ENCODE measurements around the gene RNF25. TPM values are rescaled to one million over a fixed set of nuclear protein-coding genes. Genes with fewer than 3 reads are reported as not detected.

Gene RNF25
- total and polyA plus RNA-seq, 5 donors from 2014 or later: 19.5 to 25.6 (median 20.0) TPM

DNA sequence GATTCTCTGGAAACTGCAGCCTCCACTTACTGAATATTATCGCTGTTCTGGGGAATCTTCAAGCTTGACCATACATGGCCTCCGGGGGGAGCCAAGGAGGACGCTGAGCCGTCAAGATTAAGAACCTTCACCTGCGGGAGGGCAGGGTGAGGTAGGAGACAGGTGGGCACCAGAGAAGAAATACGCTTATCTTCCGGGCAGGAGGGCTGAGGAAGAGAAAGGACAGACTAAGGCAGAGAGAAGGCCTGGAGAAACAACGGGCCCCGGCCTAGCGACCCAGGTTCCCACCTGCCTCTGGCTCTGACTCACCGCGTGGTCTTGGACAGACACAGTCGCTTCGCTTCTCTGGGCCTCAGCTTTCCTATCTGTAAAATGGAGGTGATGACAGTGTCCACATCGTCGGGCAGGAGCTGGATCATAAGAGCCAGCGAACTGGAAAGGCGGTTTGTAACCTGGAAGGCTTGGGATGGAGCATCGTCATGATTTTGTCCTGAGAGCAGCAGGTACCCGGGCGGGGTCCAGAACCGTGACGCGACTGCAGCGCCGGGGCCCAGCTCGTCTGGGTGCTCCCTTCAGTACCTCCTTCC is 13.0 kb downstream of the RNF25 start:
- H3K4me3 Mint-ChIP-seq: peak overlapping the region; percentile 95 to 99 (median 97)
- peaks cover 17 to 47% (median 32%) of the 10 kb centered on the region in 4 donors for H3K4me1 Mint-ChIP-seq
- Histone ChIP-seq H3K27me3 (ENCODE audit: control insufficient read depth, insufficient read depth, low read length) (no peaks in the 10 kb centered on the region), H3K36me3 (ENCODE audit: control insufficient read depth, insufficient read depth, low read length) (peaks cover 44% of the 10 kb centered on the region), H3K4me3 (ENCODE audit: low read depth, low read length) (peak overlapping the region; percentile 89), H3K9me3 (ENCODE audit: control insufficient read depth in 2 of 2, low read length in 2 of 2) (no peaks in the 10 kb centered on the region), H3K27ac (ENCODE audit: insufficient read depth, low read length, poor library complexity, severe bottlenecking) (peak overlapping the region; percentile 77), H3K4me1 (ENCODE audit: control insufficient read depth, insufficient read depth, low read length, poor library complexity, severe bottlenecking) (peaks cover 17% of the 10 kb centered on the region)
- DNase-seq: peak in 2 of 3 donors; percentile 24 to 72
- peak; percentile 12 to 19 for ATAC-seq (ENCODE audit: low read depth in 2 of 2)
- H3K27ac Mint-ChIP-seq: peak overlapping the region; percentile 75 to 99 (median 95)
- no peaks in the 10 kb centered on the region for H3K9me3 Mint-ChIP-seq
- peaks cover 37% of the 10 kb centered on the region for H3K36me3 Mint-ChIP-seq
- no peaks in the 10 kb centered on the region for H3K27me3 Mint-ChIP-seq

DNA sequence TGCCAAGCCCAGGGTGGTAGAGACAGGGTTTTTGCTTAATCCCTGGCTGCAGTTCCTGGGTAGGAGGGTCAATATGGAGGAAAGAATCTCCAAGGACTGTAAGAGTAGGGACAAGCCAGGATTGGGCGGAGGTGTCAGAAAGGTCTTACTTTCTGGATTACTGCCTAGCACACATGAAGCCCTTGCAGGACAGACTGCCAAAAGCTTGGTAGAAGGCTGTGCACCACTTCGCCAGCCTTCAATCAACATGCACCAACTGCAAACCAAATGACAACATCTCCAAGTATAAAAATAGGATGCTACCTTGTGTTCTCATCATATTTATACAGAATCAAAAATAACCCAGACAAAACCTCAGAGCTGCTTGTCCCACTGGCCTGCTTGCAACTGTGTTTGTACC is 16.1 kb downstream of the RNF25 start:
- H3K9me3 ChIP-seq (ENCODE audit: control insufficient read depth in 2 of 2, low read length in 2 of 2): no peaks in the 10 kb centered on the region
- ATAC-seq (ENCODE audit: low read depth in 2 of 2): no peak
- no peaks in the 10 kb centered on the region for H3K9me3 Mint-ChIP-seq
- no peak for DNase-seq
- H3K4me1 Mint-ChIP-seq: peaks cover 17 to 47% (median 32%) of the 10 kb centered on the region in 4 donors
- H3K27me3 ChIP-seq (ENCODE audit: control insufficient read depth, insufficient read depth, low read length): no peaks in the 10 kb centered on the region
- peaks cover 33% of the 10 kb centered on the region for H3K36me3 Mint-ChIP-seq
- peaks cover 17% of the 10 kb centered on the region for H3K4me1 ChIP-seq (ENCODE audit: control insufficient read depth, insufficient read depth, low read length, poor library complexity, severe bottlenecking)
- no peak overlapping the region for H3K4me3 ChIP-seq (ENCODE audit: low read depth, low read length)
- no peak overlapping the region for H3K4me3 Mint-ChIP-seq
- no peak overlapping the region for H3K27ac ChIP-seq (ENCODE audit: insufficient read depth, low read length, poor library complexity, severe bottlenecking)
- H3K36me3 ChIP-seq (ENCODE audit: control insufficient read depth, insufficient read depth, low read length): peaks cover 46% of the 10 kb centered on the region
- no peaks in the 10 kb centered on the region for H3K27me3 Mint-ChIP-seq
- peak overlapping the region in 1 of 3 donors; percentile 26 for H3K27ac Mint-ChIP-seq

DNA sequence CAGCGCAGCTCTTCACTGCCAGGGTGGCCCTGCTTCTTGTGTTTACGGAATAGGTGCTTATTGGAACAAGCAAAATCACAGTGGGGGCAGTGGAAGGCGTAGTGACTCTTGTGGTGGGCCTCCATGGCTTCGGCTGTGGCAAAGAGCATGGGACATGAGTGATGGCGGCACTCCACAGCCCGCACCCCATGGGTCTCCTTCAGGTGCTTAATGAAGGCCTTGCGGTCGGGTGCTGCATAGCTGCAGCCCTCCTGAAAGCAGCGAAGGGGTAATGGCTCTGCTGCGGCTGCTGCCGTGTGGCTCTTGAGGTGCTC is 23.1 kb downstream of the RNF25 start:
- ATAC-seq (ENCODE audit: low read depth in 2 of 2): peak in 1 of 2 donors; percentile 14
- no peak for DNase-seq
- peak overlapping the region in 1 of 4 donors; percentile 17 for H3K4me3 Mint-ChIP-seq
- no peaks in the 10 kb centered on the region for H3K27me3 Mint-ChIP-seq
- H3K4me3 ChIP-seq (ENCODE audit: low read depth, low read length): no peak overlapping the region
- H3K9me3 Mint-ChIP-seq: no peaks in the 10 kb centered on the region
- no peaks in the 10 kb centered on the region for H3K27me3 ChIP-seq (ENCODE audit: control insufficient read depth, insufficient read depth, low read length)
- no peaks in the 10 kb centered on the region for H3K4me1 ChIP-seq (ENCODE audit: control insufficient read depth, insufficient read depth, low read length, poor library complexity, severe bottlenecking)
- H3K27ac Mint-ChIP-seq: no peak overlapping the region
- H3K4me1 Mint-ChIP-seq: peaks cover 7 to 19% (median 13%) of the 10 kb centered on the region in 4 donors
- H3K36me3 ChIP-seq (ENCODE audit: control insufficient read depth, insufficient read depth, low read length): peaks cover 81% of the 10 kb centered on the region
- no peaks in the 10 kb centered on the region for H3K9me3 ChIP-seq (ENCODE audit: control insufficient read depth in 2 of 2, low read length in 2 of 2)
- peaks cover 47% of the 10 kb centered on the region for H3K36me3 Mint-ChIP-seq
- H3K27ac ChIP-seq (ENCODE audit: insufficient read depth, low read length, poor library complexity, severe bottlenecking): no peak overlapping the region

DNA sequence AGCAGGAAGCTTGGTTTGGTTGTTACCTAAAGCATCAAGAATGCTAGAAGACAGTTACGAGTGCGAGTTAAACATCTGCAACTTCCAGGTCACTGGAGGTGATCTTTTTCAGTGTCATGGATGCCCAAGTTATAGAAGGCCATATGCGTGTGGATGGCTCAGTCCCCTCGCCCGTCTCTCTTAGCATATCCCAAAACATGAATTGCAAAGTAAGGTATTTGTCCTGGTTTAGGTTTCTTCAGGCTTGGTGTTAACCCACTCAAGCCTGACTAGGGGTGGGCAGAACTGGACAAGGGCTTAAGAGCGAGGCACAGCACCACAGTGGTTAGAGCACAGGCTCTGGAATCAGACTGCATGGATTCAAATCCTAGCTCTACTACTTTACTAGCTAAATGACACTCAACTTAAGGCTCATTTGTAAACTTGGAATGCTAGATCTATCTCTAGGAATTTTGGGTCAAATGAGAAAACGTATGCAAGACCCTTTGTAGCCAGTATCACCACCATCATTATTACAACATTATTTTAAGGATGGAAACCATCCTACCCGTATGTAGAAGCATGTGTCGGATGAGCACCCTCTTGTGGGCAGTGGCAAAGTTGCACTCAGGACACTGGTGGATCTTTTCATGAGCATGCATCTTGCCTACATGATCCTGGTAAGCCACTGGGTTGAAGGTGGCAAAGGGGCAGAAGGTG is 23.6 kb downstream of the RNF25 start:
- Histone ChIP-seq H3K4me1 (ENCODE audit: control insufficient read depth, insufficient read depth, low read length, poor library complexity, severe bottlenecking) (no peaks in the 10 kb centered on the region), H3K9me3 (ENCODE audit: control insufficient read depth in 2 of 2, low read length in 2 of 2) (no peaks in the 10 kb centered on the region), H3K4me3 (ENCODE audit: low read depth, low read length) (no peak overlapping the region), H3K36me3 (ENCODE audit: control insufficient read depth, insufficient read depth, low read length) (peaks cover 82% of the 10 kb centered on the region), H3K27me3 (ENCODE audit: control insufficient read depth, insufficient read depth, low read length) (no peaks in the 10 kb centered on the region), H3K27ac (ENCODE audit: insufficient read depth, low read length, poor library complexity, severe bottlenecking) (no peak overlapping the region)
- ATAC-seq (ENCODE audit: low read depth in 2 of 2) (peak; percentile 61 to 62), DNase-seq (peak; percentile 19 to 75 (median 56))
- Mint-ChIP-seq H3K27me3 (no peaks in the 10 kb centered on the region), H3K9me3 (no peaks in the 10 kb centered on the region), H3K36me3 (peaks cover 47% of the 10 kb centered on the region), H3K27ac (peak overlapping the region in 2 of 3 donors; percentile 44 to 59), H3K4me3 (peak overlapping the region in 2 of 4 donors; percentile 17 to 64), H3K4me1 (peaks cover 7 to 19% (median 13%) of the 10 kb centered on the region in 4 donors)

DNA sequence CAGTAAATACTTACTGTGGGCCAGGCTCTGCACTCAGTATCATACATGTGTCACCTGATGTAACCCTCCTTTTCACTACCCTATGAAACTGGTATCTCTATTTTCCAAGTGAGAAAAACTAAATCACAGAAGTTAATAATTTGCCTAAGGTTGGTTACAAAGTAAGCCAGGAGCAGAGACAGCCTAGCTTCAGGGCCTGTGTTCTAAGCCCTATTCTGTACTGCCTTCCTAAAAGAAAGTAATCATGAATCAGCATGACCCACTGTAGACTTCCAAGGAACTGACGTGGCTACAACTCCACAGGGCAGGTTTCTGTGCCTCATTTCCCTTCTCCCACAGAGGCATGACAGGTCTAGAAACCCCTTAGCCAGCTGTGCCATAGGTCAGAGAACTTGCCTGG is 26.7 kb downstream of the RNF25 start:
- H3K27ac Mint-ChIP-seq: peak overlapping the region in 1 of 3 donors; percentile 63
- H3K27me3 Mint-ChIP-seq: no peaks in the 10 kb centered on the region
- Histone ChIP-seq H3K4me3 (ENCODE audit: low read depth, low read length) (no peak overlapping the region), H3K9me3 (ENCODE audit: control insufficient read depth in 2 of 2, low read length in 2 of 2) (no peaks in the 10 kb centered on the region), H3K27me3 (ENCODE audit: control insufficient read depth, insufficient read depth, low read length) (no peaks in the 10 kb centered on the region), H3K36me3 (ENCODE audit: control insufficient read depth, insufficient read depth, low read length) (peaks cover 83% of the 10 kb centered on the region), H3K27ac (ENCODE audit: insufficient read depth, low read length, poor library complexity, severe bottlenecking) (no peak overlapping the region), H3K4me1 (ENCODE audit: control insufficient read depth, insufficient read depth, low read length, poor library complexity, severe bottlenecking) (no peaks in the 10 kb centered on the region)
- peaks cover 34% of the 10 kb centered on the region for H3K36me3 Mint-ChIP-seq
- H3K4me1 Mint-ChIP-seq: peaks cover 7 to 16% (median 12%) of the 10 kb centered on the region in 4 donors
- ATAC-seq (ENCODE audit: low read depth in 2 of 2) (no peak), DNase-seq (no peak)
- H3K9me3 Mint-ChIP-seq: no peaks in the 10 kb centered on the region
- no peak overlapping the region for H3K4me3 Mint-ChIP-seq

DNA sequence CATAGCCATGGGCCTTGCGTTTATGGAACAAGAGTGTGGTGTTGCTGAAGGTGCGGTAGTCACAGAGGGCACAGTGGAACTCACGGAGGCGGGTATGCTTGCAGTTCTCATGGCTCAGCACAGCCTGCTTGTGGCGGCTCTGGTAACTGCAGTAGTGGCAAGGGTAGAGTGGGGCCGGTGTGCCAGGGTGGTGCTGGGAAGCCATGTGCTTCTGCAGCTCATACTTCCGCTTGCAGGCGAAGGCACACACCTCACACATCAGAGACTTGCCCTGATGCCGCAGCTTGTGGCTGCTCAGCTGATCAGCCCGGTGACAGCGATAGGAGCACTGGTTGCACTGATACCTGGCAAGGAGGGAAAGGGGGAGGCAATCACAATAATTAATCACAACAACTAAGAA is 27.1 kb downstream of the RNF25 start:
- peaks cover 81% of the 10 kb centered on the region for H3K36me3 ChIP-seq (ENCODE audit: control insufficient read depth, insufficient read depth, low read length)
- peaks cover 31% of the 10 kb centered on the region for H3K36me3 Mint-ChIP-seq
- no peak overlapping the region for H3K27ac ChIP-seq (ENCODE audit: insufficient read depth, low read length, poor library complexity, severe bottlenecking)
- H3K27me3 Mint-ChIP-seq: no peaks in the 10 kb centered on the region
- no peak overlapping the region for H3K4me3 Mint-ChIP-seq
- no peaks in the 10 kb centered on the region for H3K4me1 ChIP-seq (ENCODE audit: control insufficient read depth, insufficient read depth, low read length, poor library complexity, severe bottlenecking)
- no peak overlapping the region for H3K4me3 ChIP-seq (ENCODE audit: low read depth, low read length)
- no peak for DNase-seq
- H3K27me3 ChIP-seq (ENCODE audit: control insufficient read depth, insufficient read depth, low read length): no peaks in the 10 kb centered on the region
- H3K27ac Mint-ChIP-seq: peak overlapping the region in 1 of 3 donors; percentile 63
- H3K9me3 Mint-ChIP-seq: no peaks in the 10 kb centered on the region
- H3K9me3 ChIP-seq (ENCODE audit: control insufficient read depth in 2 of 2, low read length in 2 of 2): no peaks in the 10 kb centered on the region
- no peak for ATAC-seq (ENCODE audit: low read depth in 2 of 2)
- peaks cover 7 to 16% (median 12%) of the 10 kb centered on the region in 4 donors for H3K4me1 Mint-ChIP-seq

DNA sequence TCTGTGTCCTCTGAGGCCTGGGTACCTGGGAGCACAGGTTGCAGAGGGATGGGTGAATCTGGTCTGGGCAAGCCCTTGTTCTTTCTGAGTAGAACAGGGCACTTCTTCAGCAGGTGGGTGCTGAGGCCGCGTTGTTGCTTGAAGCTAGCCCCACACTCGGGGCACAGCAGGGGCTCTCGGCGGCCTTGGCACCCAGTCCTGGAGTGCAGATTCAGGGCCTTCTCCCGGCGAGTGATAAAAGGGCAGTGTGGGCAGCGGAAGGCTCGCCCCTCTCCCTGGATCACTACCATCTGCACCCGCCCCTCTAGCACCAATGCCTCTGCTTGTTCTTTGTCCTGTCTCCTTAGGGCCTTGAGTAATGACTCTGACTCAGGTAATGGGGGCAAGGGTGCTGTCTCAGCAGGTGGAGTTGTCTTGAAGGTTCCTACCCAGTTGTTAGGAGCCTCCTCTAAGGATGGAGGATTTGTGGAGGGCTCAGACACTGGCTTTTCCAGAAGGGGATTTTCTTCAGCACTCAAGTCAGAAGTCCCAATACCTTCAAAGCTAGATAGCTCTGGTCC is 28.0 kb downstream of the RNF25 start:
- Mint-ChIP-seq H3K27ac (peak overlapping the region in 1 of 3 donors; percentile 46), H3K4me1 (peaks cover 7 to 15% (median 12%) of the 10 kb centered on the region in 4 donors), H3K27me3 (no peaks in the 10 kb centered on the region), H3K9me3 (no peaks in the 10 kb centered on the region), H3K4me3 (no peak overlapping the region), H3K36me3 (peaks cover 35% of the 10 kb centered on the region)
- Histone ChIP-seq H3K9me3 (ENCODE audit: control insufficient read depth in 2 of 2, low read length in 2 of 2) (no peaks in the 10 kb centered on the region), H3K27ac (ENCODE audit: insufficient read depth, low read length, poor library complexity, severe bottlenecking) (no peak overlapping the region), H3K4me1 (ENCODE audit: control insufficient read depth, insufficient read depth, low read length, poor library complexity, severe bottlenecking) (no peaks in the 10 kb centered on the region), H3K4me3 (ENCODE audit: low read depth, low read length) (no peak overlapping the region), H3K36me3 (ENCODE audit: control insufficient read depth, insufficient read depth, low read length) (peaks cover 78% of the 10 kb centered on the region), H3K27me3 (ENCODE audit: control insufficient read depth, insufficient read depth, low read length) (no peaks in the 10 kb centered on the region)
- DNase-seq (no peak), ATAC-seq (ENCODE audit: low read depth in 2 of 2) (no peak)
